Endothelial cell of umbilical vein (primary cell): Measurements from ENCODE around the gene NEK4. TPM values are rescaled to one million over a fixed set of nuclear protein-coding genes. Genes with fewer than 3 reads are reported as not detected.

Experiments used
- BruUV-seq: library from RNA; stranded (reverse); fragments of 400-500 nt; replicated peaks from 2 replicates; lab custom pipeline; 2021; lab: Mats Ljungman, UMichigan
- CTCF ChIA-PET: fragments of 300-600, 350-600 bp; sonication (Branson Sonifier 250); formaldehyde crosslinking; loops from one replicate; lab custom pipeline; 2021; ENCODE audit warnings: antibody characterized with exemption, inconsistent platforms; lab: Charles Lee
- POLR2A ChIA-PET: fragments of 300-600, 350-600 bp; sonication (Branson Sonifier 250); formaldehyde crosslinking; loops from one replicate; lab custom pipeline; 2021; ENCODE audit warnings: antibody characterized with exemption, inconsistent platforms; lab: Charles Lee
- DNase-seq: peaks from one replicate; pipeline ENCODE4 v3.0.0-alpha.2; 2011; ENCODE audit warnings: low read depth, low spot score
- FAIRE-seq: peaks from 2 replicates; lab custom pipeline; 2011; peaks lifted over from hg19 to GRCh38; lab: Jason Lieb, UNC
- H2AFZ ChIP-seq: 2 replicates; pipeline ENCODE4 v1.6.0; 2012; ENCODE audit warnings: low read depth, low read length, control low read depth, inconsistent platforms
- H3K27ac ChIP-seq: 2 replicates; pipeline ENCODE4 v1.5.1; 2011; ENCODE audit warnings: low read depth, mild to moderate bottlenecking, control low read depth, low read length, moderate library complexity; ENCODE audit not compliant: insufficient read depth
- H3K27me3 ChIP-seq, 2 experiments: 2 replicates each; pipeline versions ENCODE4 v1.6.0 to v1.6.1; 2011; ENCODE audit warnings: low read length in 2 of 2, mixed read lengths in 1 of 2; ENCODE audit not compliant: control insufficient read depth in 2 of 2, insufficient read depth in 2 of 2
- H3K36me3 ChIP-seq, 2 experiments: 2 replicates in 1 of 2; 3 replicates in 1 of 2; pipeline ENCODE4 v1.5.1; 2011; ENCODE audit warnings: low read length in 2 of 2, mild to moderate bottlenecking in 1 of 2, moderate library complexity in 1 of 2; ENCODE audit not compliant: control insufficient read depth in 2 of 2, insufficient read depth in 2 of 2; ENCODE audit errors: extremely low read depth in 1 of 2
- H3K4me1 ChIP-seq: 3 replicates; pipeline ENCODE4 v1.5.1; 2011; ENCODE audit warnings: mild to moderate bottlenecking, low read length; ENCODE audit not compliant: control insufficient read depth, insufficient read depth; ENCODE audit errors: extremely low read depth
- H3K4me2 ChIP-seq: 2 replicates; pipeline ENCODE4 v1.6.1; 2011; ENCODE audit warnings: low read length, control low read depth, mixed read lengths; ENCODE audit not compliant: insufficient read depth
- H3K4me3 ChIP-seq, 3 experiments: fragments of 200-600 bp in 1 of 3; sonication (generic), shearing (Covaris generic) in 1 of 3; replicated peaks in 1 of 3; 2 replicates each; pipeline ENCODE4 v1.5.1; 2011 to 2016; ENCODE audit warnings: control low read depth in 3 of 3, low read length in 3 of 3, mild to moderate bottlenecking in 2 of 3, inconsistent platforms in 1 of 3, low read depth in 1 of 3, moderate library complexity in 1 of 3; ENCODE audit not compliant: insufficient read depth in 1 of 3
- H3K79me2 ChIP-seq: 2 replicates; pipeline ENCODE4 v1.6.0; 2012; ENCODE audit warnings: low read length, inconsistent platforms; ENCODE audit not compliant: control insufficient read depth, insufficient read depth
- H3K9ac ChIP-seq: replicated peaks from 2 replicates; pipeline ENCODE3; 2011; ENCODE audit warnings: low read length, control low read depth; ENCODE audit not compliant: insufficient read depth; ENCODE audit errors: extremely low read depth
- H3K9me1 ChIP-seq: replicated peaks from 3 replicates; pipeline ENCODE4 v1.6.0; 2011; ENCODE audit warnings: mild to moderate bottlenecking, low read length; ENCODE audit not compliant: control insufficient read depth, insufficient read depth; ENCODE audit errors: extremely low read depth
- H3K9me3 ChIP-seq: replicated peaks from 2 replicates; pipeline ENCODE4 v1.5.1; 2012; ENCODE audit warnings: low read length, inconsistent platforms; ENCODE audit not compliant: control insufficient read depth, insufficient read depth
- H4K20me1 ChIP-seq: replicated peaks from 2 replicates; pipeline ENCODE3; 2011; ENCODE audit warnings: mild to moderate bottlenecking, low read length; ENCODE audit not compliant: control insufficient read depth, insufficient read depth; ENCODE audit errors: extremely low read depth
- CTCF ChIP-seq, 2 donors: IDR thresholded peaks; 1 replicate in 1 of 2; 2 replicates in 1 of 2; pipeline ENCODE4 v1.5.1; 2011; ENCODE audit warnings: low read length in 2 of 2, mild to moderate bottlenecking in 2 of 2, moderate library complexity in 2 of 2, control low read depth in 1 of 2, inconsistent platforms in 1 of 2, low read depth in 1 of 2; ENCODE audit not compliant: insufficient read depth in 1 of 2; ENCODE audit errors: extremely low read depth in 1 of 2
- EZH2 ChIP-seq: IDR thresholded peaks from 2 replicates; pipeline ENCODE4 v1.6.1; 2012; ENCODE audit warnings: borderline replicate concordance, low read depth, mild to moderate bottlenecking, moderate library complexity, low read length, inconsistent platforms; ENCODE audit not compliant: severe bottlenecking
- FOS ChIP-seq: IDR thresholded peaks from 2 replicates; pipeline ENCODE4 v1.6.1; 2011; ENCODE audit warnings: mild to moderate bottlenecking, low read length, moderate library complexity, borderline replicate concordance; ENCODE audit not compliant: insufficient read depth
- GATA2 ChIP-seq: IDR thresholded peaks from 2 replicates; pipeline ENCODE4 v1.7.0; 2011; ENCODE audit warnings: low read depth, mild to moderate bottlenecking, moderate library complexity, mixed read lengths, low read length; ENCODE audit not compliant: insufficient read length, insufficient read depth
- JUN ChIP-seq: IDR thresholded peaks from 2 replicates; pipeline ENCODE4 v1.6.1; 2011; ENCODE audit warnings: borderline replicate concordance, low read depth; ENCODE audit not compliant: insufficient read length, insufficient read depth
- MAX ChIP-seq: IDR thresholded peaks from 2 replicates; pipeline ENCODE4 v1.6.1; 2011; ENCODE audit not compliant: insufficient read depth, insufficient read length
- MYC ChIP-seq: IDR thresholded peaks from one replicate; pipeline ENCODE4 v1.6.1; 2011; ENCODE audit warnings: mild to moderate bottlenecking, low read depth, low read length
- POLR2A ChIP-seq: IDR thresholded peaks from 2 replicates; pipeline ENCODE4 v1.6.1; 2012; ENCODE audit warnings: low read depth, mild to moderate bottlenecking, control low read depth, low read length
- POLR2AphosphoS5 ChIP-seq: IDR thresholded peaks from 2 replicates; pipeline ENCODE4 v1.6.1; 2012; ENCODE audit warnings: low read depth, mild to moderate bottlenecking, control low read depth, low read length, moderate library complexity; ENCODE audit not compliant: insufficient read depth
- dilution Hi-C: fragments of 300-500 bp; cut with MboI; formaldehyde crosslinking; loops from one replicate; pipeline ENCODE4 v1.15.0; 2019; ENCODE audit warnings: low sequenced_read_pairs; ENCODE audit not compliant: extremely low pct_ligation_motif_present
- intact Hi-C: fragments of 100-400 bp; cut with micrococcal nuclease; formaldehyde crosslinking; loops from one replicate; pipeline ENCODE4 v1.10.0; 2022
- polyA plus RNA-seq, 4 experiments: library from polyadenylated mRNA; depleted of rRNA in 3 of 4; stranded (reverse) in 3 of 4; unstranded in 1 of 4; fragments of >200 nt; gene quantifications; 2 replicates each; pipeline versions ENCODE4 v1.2.1 to v1.2.3, GENCODE V29; 2011 to 2012; ENCODE audit warnings: missing spikeins in 1 of 4
- total RNA-seq: library from RNA; stranded (reverse); gene quantifications from 2 replicates; pipeline ENCODE4 v1.2.3, GENCODE V29; 2021

NEK4 gene
- total and polyA plus RNA-seq, 2 donors (not counting 3 experiments of a cell fraction or from before 2014, with no cell fraction given): 4.4 to 20.8 TPM

GRCh38 chr3:52754373-52754772 is 16.4 kb downstream of the NEK4 start:
- H3K27me3 ChIP-seq: no peaks in the 10 kb centered on the region
- peaks cover 9 to 16% of the 10 kb centered on the region in 2 experiments for H3K36me3 ChIP-seq
- TF ChIP-seq POLR2A: no peak
- TF ChIP-seq POLR2AphosphoS5: no peak
- no TSS peak for BruUV-seq
- H3K4me3 ChIP-seq: no peak overlapping the region
- intact Hi-C loops: no loop called here
- H3K27ac ChIP-seq: no peak overlapping the region
- no peaks in the 10 kb centered on the region for H3K4me1 ChIP-seq
- FAIRE-seq (no peak), DNase-seq (no peak)
- no peaks in the 10 kb centered on the region for H4K20me1 ChIP-seq
- POLR2A ChIA-PET: no interaction called here
- dilution Hi-C loops: no loop called here
- H3K9me1 ChIP-seq: no peaks in the 10 kb centered on the region
- no peak overlapping the region for H2AFZ ChIP-seq
- H3K4me2 ChIP-seq: no peak overlapping the region
- CTCF ChIA-PET: no interaction called here
- no peaks in the 10 kb centered on the region for H3K79me2 ChIP-seq
- H3K9ac ChIP-seq: no peak overlapping the region
- no peaks in the 10 kb centered on the region for H3K9me3 ChIP-seq

DNA sequence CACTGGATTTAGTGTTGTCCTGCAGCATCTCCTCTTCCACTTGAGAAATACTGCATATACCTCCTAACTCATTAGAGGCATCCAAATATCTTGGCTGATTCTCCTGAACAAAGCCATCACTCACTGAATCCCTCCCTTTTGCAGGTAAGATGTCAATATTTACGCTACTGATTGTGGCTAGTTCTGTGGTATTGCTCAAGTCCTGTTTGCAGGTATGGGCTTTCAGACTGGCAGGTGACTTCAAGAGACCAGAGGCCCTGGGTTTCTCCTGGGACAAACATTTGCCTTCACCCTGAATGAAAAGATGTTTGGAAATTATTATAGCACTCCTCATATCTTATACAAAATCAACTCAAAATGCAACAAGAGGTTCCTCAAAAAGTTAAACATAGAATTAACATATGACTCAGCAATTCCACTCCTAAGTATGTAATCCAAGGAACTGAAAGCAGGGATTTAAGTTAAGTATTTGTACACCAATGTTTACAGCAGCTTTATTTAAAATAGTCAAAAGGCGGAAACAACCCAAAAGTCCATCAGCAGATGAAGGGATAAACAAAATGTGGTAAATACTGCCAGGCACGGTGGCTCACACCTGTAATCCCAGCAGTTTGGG is 18.6 kb downstream of the NEK4 start:
- H3K9me3 ChIP-seq: no peaks in the 10 kb centered on the region
- no peak overlapping the region for H3K27ac ChIP-seq
- no peaks in the 10 kb centered on the region for H3K4me1 ChIP-seq
- BruUV-seq: no TSS peak
- TF ChIP-seq EZH2 (no peak), MYC (no peak), JUN (no peak), FOS (no peak), POLR2A (no peak), GATA2 (no peak), MAX (no peak), POLR2AphosphoS5 (no peak), CTCF (IDR thresholded peaks at IDR 0.05; ENCODE audit: extremely low read depth in 1 of 2, insufficient read depth in 1 of 2, low read depth in 1 of 2, low read length in 2 of 2) (no peak)
- H3K4me2 ChIP-seq: no peak overlapping the region
- ChIA-PET POLR2A (no interaction called here), CTCF (no interaction called here)
- no peaks in the 10 kb centered on the region for H3K79me2 ChIP-seq
- dilution Hi-C loops (no loop called here), intact Hi-C loops (no loop called here)
- H3K9me1 ChIP-seq: no peaks in the 10 kb centered on the region
- peaks cover 7 to 17% of the 10 kb centered on the region in 2 experiments for H3K36me3 ChIP-seq
- FAIRE-seq (no peak), DNase-seq (no peak)
- H3K9ac ChIP-seq: no peak overlapping the region
- no peak overlapping the region for H2AFZ ChIP-seq
- H3K4me3 ChIP-seq: no peak overlapping the region
- H3K27me3 ChIP-seq: no peaks in the 10 kb centered on the region
- no peaks in the 10 kb centered on the region for H4K20me1 ChIP-seq
